Stimulated activated CD4-positive, alpha-beta T cell treated with anti-CD3 and anti-CD28 coated beads, Interleukin-1b, Interleukin-23, amount 100 ng/mL, for 4 hours (primary cell): ENCODE measurements around the gene HLA-DOA.

ENCODE experiments used
- DNase-seq, 2 donors: peaks; one replicate each; pipeline ENCODE4 v3.0.0-alpha.2; 2020; ENCODE audit warnings: low read depth in 2 of 2

The HLA-DOA gene

DNA sequence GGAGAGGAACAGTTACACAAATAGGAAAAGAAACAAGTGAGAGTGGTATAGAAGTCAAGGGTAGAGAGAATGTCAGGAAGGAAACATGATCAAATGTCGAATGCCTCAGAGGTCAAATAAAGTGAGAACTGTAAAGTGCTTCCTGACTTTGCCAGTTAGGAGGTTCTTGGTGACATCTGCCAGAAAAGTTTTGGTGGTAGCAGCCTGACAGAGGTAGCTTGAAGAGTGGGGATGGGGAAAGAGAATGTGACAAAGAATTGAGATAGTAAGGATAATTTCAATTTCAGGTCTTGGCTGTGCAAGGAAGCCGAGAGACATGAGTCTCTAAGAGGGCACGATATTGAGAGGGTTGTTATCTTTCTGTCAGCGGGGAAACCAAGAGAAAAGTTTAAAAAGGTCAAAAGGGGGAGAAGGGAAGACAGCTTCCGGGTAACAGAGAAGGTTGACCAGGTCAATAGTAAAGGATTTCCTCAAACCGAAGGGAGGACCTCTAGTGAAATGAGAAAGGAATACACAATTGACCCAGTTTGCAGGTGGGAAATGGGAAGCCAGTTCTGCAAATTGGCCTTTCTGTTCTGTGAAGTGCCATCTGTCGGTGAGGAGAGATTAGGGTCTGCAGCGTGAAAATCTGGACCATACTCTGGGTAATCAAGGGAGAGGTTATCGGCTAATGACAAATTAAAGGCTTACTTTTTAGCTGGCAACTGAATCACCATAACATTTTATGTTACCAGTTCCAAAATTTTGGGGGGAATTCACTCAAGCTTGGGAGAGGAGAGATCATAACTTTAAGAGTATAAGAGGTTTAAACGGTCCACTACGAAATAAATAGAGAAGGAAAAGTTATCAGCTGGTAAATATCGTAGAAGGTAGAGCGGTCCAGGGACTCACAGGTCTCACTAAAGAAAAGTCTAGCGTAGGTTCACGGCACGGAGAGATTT lies 42.0 kb downstream of the HLA-DOA start:
- DNase-seq: no peak

DNA sequence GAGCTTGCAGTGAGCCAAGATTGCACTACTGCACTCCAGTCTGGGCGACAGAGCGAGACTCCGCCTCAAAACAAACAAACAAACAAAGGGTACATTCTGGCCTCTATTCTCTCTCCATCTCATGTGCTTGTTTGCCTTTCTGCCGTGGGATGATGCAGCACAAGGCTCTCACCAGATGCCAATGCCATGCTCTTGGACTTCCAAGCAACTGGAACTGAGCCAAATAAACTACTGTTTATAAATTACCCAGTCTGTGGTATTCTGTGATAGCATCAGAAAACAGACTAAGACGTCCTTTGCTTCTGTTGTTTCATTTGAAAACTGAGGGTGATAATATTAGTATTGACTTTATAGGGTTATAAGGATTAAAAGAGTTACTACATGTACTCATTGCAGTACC lies 44.6 kb downstream of the HLA-DOA start:
- DNase-seq: no peak

DNA sequence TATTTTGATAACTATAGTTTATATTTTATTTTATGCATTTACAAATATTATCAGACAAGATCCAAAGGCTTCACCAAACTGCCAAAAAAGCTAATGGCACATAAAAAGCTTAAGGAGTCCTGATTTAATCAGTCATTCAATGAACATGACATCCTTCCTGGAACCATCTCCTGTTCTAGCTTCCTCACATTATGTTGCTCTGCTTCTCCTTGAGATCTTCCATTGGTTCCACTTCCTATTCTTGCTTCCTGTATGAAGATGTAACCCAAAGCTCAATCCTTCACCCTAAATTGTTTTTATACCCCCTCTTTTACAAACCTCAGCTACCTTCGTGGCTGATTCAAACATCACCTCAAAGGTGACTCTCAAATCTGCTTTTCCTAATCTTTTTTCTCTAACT lies 45.5 kb downstream of the HLA-DOA start:
- DNase-seq: no peak

DNA sequence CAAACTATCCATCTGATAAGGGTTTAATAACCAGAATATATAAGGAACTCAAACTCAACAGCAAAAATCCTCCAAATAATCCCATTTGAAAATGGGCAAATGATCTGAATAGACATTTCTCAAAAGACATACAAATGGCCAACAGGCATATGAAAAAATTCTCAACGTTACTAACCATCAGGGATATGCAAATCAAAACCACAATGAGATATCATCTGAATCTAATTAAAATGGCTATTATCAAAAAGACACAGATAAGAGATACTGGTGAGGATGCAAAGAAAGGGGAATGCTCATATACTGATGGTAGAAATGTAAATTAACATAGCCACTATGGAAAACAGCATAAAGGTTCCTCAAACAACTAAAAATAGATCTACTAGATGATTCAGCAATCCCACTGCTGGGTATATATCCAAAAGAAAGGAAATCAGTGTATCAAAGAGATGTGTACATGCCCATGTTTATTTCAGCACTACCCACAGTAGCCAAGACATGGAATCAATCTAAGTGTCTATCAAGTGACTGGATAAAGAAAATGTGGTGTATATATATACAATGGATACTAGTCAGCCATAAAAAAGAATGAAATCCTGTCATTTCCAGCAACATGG lies 47.1 kb downstream of the HLA-DOA start:
- no peak for DNase-seq

DNA sequence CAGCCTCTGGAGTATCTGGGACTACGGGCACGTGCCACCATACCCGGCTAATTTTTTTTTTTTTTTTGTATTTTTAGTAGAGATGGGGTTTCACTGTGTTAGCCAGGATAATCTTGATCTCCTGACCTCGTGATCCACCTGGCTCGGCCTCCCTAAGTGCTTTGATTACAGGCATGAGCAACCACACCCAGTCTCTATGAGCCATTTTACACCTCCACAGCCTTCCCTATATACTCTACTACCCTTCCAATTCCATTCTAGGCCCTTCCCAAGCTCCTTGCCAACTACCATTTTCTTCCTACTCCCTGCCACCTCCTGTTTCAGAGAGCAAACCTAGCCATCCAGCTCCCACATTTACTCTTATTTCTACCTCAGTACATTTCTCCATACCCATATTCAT lies 48.8 kb downstream of the HLA-DOA start:
- no peak for DNase-seq

DNA sequence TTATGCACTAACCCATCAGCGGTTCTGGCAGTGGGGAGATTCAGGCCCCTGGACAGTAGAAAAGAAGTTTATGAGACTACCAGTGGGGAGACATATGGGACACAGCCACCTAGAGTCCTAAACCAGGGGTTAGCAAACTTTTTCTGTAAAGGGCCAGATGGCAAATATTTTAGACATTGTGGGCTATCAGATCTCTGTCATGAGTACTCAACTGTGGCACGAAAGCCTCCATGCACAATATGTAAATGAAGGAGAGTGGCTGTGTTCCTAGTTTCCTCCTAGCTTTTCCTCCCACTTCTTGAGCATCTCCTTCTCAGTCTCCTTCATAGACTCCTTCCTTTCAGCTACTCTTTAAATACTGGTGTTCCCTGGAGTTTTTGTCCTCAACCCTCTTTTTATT lies 53.2 kb downstream of the HLA-DOA start:
- no peak for DNase-seq

DNA sequence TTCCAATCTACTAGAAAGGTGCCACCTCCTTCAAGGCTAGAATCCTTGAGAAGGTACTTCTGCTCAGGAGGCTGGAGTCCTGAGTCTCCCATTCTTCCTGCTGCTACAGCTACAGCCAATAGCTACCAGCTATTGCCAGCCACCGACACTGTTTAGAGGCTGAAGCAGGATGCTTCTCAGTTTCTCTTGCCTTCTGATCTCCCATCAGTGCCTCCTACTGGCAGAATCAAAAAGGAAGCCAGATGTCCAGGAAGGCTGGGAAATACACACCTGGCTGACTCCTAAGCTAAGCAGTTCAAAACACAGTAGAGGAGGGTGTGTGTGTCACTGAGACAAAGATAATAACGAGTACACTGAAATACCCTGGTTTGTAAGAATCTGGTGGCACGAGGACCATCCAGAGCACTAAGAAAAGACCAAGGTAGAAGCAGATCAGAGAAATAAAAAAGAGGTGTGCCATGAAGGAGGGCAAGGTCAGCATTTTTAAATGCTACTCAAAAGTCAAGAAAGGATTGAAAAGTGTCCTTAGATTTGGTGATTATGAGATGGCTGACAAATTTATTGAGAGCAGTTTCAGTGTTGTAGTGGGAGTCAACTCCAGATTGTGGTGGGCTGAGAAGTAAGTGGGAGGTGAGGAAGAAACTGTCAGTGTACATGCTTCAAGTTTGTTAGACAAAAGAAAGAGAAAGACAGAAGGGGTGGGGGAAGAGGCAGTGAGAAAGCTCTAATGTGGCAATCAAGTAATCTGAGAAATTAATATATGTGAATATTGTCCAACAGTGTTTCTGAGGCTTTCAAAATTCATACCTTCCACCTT lies 54.2 kb downstream of the HLA-DOA start:
- no peak for DNase-seq

DNA sequence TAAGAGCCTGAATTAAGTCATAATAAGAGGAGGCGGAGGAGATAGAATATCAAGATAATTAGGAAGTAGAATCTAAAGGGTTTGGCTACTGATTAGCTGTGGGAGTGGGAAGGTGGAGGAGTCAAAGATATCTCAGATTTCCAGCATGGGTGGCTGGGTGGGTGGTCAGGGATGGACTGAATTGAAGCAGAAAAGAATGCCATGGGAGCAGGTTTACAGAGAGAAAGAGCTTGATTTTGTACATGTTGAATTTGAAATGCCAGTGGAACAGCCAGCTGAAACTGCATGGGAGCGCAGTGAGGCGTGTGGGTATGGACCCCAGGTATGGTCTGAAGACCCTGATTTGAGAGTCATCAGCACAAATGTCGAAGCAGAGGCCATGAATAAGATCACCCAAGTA lies 55.1 kb downstream of the HLA-DOA start:
- DNase-seq: no peak
